Measurements from ENCODE around the gene DCDC1.
"Not testable (repeated sequence)": the region's sequence is repeated elsewhere in the genome, so short reads cannot be mapped to it uniquely, and the experiment has no call there.

The DCDC1 gene

GRCh38 chr11:30960387-30960992 is 409.0 kb downstream of the DCDC1 start:
- H3K36me3 ChIP-seq (replicated peaks), result no peaks in the 10 kb centered on the region
- DNase-seq, result peak; percentile 8
- no peak overlapping the region for H3K4me3 ChIP-seq (ENCODE audit: low read depth, low read length)
- TF ChIP-seq CTCF (IDR thresholded peaks at IDR 0.05; ENCODE audit: low read depth, low read length, missing control alignments), result peak; percentile 72
- no peaks in the 10 kb centered on the region for H3K27me3 ChIP-seq (replicated peaks)
- H3K27ac ChIP-seq, result no peak overlapping the region
- in situ Hi-C loops (cut with HindIII; ENCODE audit: low pct_ligation_motif_present, low sequenced_read_pairs), result no loop called here

GRCh38 chr11:30956751-30957150 is 412.8 kb downstream of the DCDC1 start:
- no peak for TF ChIP-seq CTCF (IDR thresholded peaks at IDR 0.05; ENCODE audit: low read depth, low read length, missing control alignments)
- no peak overlapping the region for H3K27ac ChIP-seq
- no peak for DNase-seq
- H3K4me3 ChIP-seq (ENCODE audit: low read depth, low read length), result no peak overlapping the region
- no peaks in the 10 kb centered on the region for H3K36me3 ChIP-seq (replicated peaks)
- H3K27me3 ChIP-seq (replicated peaks), result no peaks in the 10 kb centered on the region
- in situ Hi-C loops (cut with HindIII; ENCODE audit: low pct_ligation_motif_present, low sequenced_read_pairs), result no loop called here

- Histone ChIP-seq H3K4me3 (ENCODE audit: low read depth, low read length) (no peak overlapping the region), H3K27ac (no peak overlapping the region), H3K36me3 (replicated peaks) (no peaks in the 10 kb centered on the region), H3K27me3 (replicated peaks) (no peaks in the 10 kb centered on the region)
- TF ChIP-seq CTCF (IDR thresholded peaks at IDR 0.05; ENCODE audit: low read depth, low read length, missing control alignments), result no peak
- no peak for DNase-seq
- in situ Hi-C loops (cut with HindIII; ENCODE audit: low pct_ligation_motif_present, low sequenced_read_pairs), result no loop called here
These were observed 419.7 kb downstream of the DCDC1 start for GRCh38 chr11:30949838-30950237.

- in situ Hi-C loops (cut with HindIII; ENCODE audit: low pct_ligation_motif_present, low sequenced_read_pairs); DNase-seq; H3K27ac ChIP-seq; H3K36me3 ChIP-seq (replicated peaks); H3K27me3 ChIP-seq (replicated peaks); H3K4me3 ChIP-seq (ENCODE audit: low read depth, low read length): not testable (repeated sequence)
These were observed 421.8 kb downstream of the DCDC1 start for GRCh38 chr11:30947715-30948114.

GRCh38 chr11:30938810-30939209 is 430.7 kb downstream of the DCDC1 start:
- Histone ChIP-seq H3K27me3 (replicated peaks) (no peaks in the 10 kb centered on the region), H3K4me3 (ENCODE audit: low read depth, low read length) (no peak overlapping the region), H3K36me3 (replicated peaks) (no peaks in the 10 kb centered on the region), H3K27ac (no peak overlapping the region)
- no peak for TF ChIP-seq CTCF (IDR thresholded peaks at IDR 0.05; ENCODE audit: low read depth, low read length, missing control alignments)
- DNase-seq, result no peak
- in situ Hi-C loops (cut with HindIII; ENCODE audit: low pct_ligation_motif_present, low sequenced_read_pairs), result no loop called here

GRCh38 chr11:30938171-30938570 is 431.4 kb downstream of the DCDC1 start:
- no peaks in the 10 kb centered on the region for H3K36me3 ChIP-seq (replicated peaks)
- in situ Hi-C loops (cut with HindIII; ENCODE audit: low pct_ligation_motif_present, low sequenced_read_pairs), result no loop called here
- no peak overlapping the region for H3K4me3 ChIP-seq (ENCODE audit: low read depth, low read length)
- H3K27ac ChIP-seq, result no peak overlapping the region
- no peak for TF ChIP-seq CTCF (IDR thresholded peaks at IDR 0.05; ENCODE audit: low read depth, low read length, missing control alignments)
- H3K27me3 ChIP-seq (replicated peaks), result no peaks in the 10 kb centered on the region
- DNase-seq, result no peak
